ENCODE data around the gene SLC31A1.

SLC31A1 gene

DNA sequence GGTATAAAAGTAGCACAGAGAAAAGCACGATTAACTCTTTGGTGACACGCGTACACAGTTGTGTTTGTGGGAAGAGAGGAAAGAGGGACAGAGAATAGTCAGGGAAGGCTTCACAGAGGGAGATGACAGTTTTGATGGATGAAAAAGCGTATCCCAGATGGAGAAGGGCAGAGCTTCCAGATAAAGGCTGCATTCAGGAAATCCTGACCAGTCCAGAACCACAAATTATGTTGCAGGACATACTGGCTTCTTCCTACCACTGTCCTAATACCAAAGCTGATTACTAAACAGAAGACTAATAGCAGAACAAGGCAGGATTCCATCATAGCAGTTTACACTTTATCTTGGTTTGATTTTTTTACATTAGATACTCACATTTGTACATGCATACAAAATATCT is 36.1 kb upstream of the SLC31A1 start:
- H3K4me1 ChIP-seq (ENCODE audit: control insufficient read depth, low read length): peaks cover 18% of the 10 kb centered on the region
- H3K4me2 ChIP-seq (ENCODE audit: low read length): no peak overlapping the region
- no peaks in the 10 kb centered on the region; the same call in 1 of the 2 replicates for H4K20me1 ChIP-seq (ENCODE audit: control insufficient read depth, insufficient read depth, low read depth, low read length)
- no peaks in the 10 kb centered on the region; the same call in 1 of the 2 replicates for H3F3A ChIP-seq (ENCODE audit: control insufficient read depth, insufficient read depth)
- peaks cover 94% of the 10 kb centered on the region for H3K36me3 ChIP-seq (ENCODE audit: control insufficient read depth, low read length)
- no peak overlapping the region for H3K27ac ChIP-seq (ENCODE audit: low read depth, low read length)
- no peaks in the 10 kb centered on the region for H3K79me2 ChIP-seq (ENCODE audit: control insufficient read depth, low read length)
- no peaks in the 10 kb centered on the region for H3K27me3 ChIP-seq (ENCODE audit: control insufficient read depth, low read length)
- no peak overlapping the region for H3K4me3 ChIP-seq (ENCODE audit: low read length)
- TF ChIP-seq EZH2phosphoT487 (IDR thresholded peaks at IDR 0.05; ENCODE audit: borderline replicate concordance, low read length): no peak
- TF ChIP-seq, protein P1, sequence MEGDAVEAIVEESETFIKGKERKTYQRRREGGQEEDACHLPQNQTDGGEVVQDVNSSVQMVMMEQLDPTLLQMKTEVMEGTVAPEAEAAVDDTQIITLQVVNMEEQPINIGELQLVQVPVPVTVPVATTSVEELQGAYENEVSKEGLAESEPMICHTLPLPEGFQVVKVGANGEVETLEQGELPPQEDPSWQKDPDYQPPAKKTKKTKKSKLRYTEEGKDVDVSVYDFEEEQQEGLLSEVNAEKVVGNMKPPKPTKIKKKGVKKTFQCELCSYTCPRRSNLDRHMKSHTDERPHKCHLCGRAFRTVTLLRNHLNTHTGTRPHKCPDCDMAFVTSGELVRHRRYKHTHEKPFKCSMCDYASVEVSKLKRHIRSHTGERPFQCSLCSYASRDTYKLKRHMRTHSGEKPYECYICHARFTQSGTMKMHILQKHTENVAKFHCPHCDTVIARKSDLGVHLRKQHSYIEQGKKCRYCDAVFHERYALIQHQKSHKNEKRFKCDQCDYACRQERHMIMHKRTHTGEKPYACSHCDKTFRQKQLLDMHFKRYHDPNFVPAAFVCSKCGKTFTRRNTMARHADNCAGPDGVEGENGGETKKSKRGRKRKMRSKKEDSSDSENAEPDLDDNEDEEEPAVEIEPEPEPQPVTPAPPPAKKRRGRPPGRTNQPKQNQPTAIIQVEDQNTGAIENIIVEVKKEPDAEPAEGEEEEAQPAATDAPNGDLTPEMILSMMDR (IDR thresholded peaks at IDR 0.05; ENCODE audit: low read depth, low read length, poor library complexity, severe bottlenecking): no peak
- H3K9me2 ChIP-seq (replicated peaks; ENCODE audit: control insufficient read depth, low read length): no peaks in the 10 kb centered on the region
- H3K9me3 ChIP-seq (ENCODE audit: control insufficient read depth, insufficient read depth, low read length): no peaks in the 10 kb centered on the region

DNA sequence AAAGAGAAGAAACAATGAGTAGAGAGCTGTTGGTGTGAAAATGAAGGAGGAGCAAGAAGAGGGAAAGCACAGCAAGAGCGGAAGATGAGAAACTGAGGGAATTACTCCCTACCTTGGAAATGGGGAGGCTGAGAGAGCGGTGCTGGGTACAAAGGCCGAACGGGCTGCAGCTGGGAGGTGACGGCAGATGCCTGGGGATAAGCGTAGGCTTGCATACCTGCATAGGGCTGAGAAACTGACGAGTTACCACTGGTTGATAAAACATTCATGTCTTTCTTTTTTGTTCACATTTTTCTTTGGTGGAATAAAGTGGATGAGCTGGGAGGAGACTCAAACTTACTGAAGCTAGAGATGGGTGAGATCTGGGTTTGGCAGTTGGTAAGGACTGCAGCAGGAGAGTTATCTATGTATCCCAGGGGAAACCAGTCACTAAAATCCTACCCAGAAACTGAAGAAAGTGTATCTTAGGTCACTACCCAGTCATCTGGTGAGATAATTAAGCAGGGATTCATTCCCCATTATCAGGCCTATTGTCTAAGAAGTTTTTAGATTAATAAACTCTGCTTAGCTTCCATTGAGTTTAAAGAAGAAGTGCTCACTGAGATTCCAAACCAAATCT is 35.1 kb upstream of the SLC31A1 start:
- Histone ChIP-seq H3K27ac (ENCODE audit: low read depth, low read length) (no peak overlapping the region), H3K9me2 (replicated peaks; ENCODE audit: control insufficient read depth, low read length) (no peaks in the 10 kb centered on the region), H4K20me1 (ENCODE audit: control insufficient read depth, insufficient read depth, low read depth, low read length) (no peaks in the 10 kb centered on the region; the same call in 1 of the 2 replicates), H3K4me3 (ENCODE audit: low read length) (no peak overlapping the region), H3F3A (ENCODE audit: control insufficient read depth, insufficient read depth) (no peaks in the 10 kb centered on the region; the same call in 1 of the 2 replicates), H3K4me1 (ENCODE audit: control insufficient read depth, low read length) (peaks cover 17% of the 10 kb centered on the region), H3K27me3 (ENCODE audit: control insufficient read depth, low read length) (no peaks in the 10 kb centered on the region), H3K79me2 (ENCODE audit: control insufficient read depth, low read length) (no peaks in the 10 kb centered on the region), H3K9me3 (ENCODE audit: control insufficient read depth, insufficient read depth, low read length) (no peaks in the 10 kb centered on the region), H3K4me2 (ENCODE audit: low read length) (no peak overlapping the region), H3K36me3 (ENCODE audit: control insufficient read depth, low read length) (peaks cover 91% of the 10 kb centered on the region)
- TF ChIP-seq, protein P1 (IDR thresholded peaks at IDR 0.05; ENCODE audit: low read depth, low read length, poor library complexity, severe bottlenecking): no peak
- TF ChIP-seq EZH2phosphoT487 (IDR thresholded peaks at IDR 0.05; ENCODE audit: borderline replicate concordance, low read length): no peak

DNA sequence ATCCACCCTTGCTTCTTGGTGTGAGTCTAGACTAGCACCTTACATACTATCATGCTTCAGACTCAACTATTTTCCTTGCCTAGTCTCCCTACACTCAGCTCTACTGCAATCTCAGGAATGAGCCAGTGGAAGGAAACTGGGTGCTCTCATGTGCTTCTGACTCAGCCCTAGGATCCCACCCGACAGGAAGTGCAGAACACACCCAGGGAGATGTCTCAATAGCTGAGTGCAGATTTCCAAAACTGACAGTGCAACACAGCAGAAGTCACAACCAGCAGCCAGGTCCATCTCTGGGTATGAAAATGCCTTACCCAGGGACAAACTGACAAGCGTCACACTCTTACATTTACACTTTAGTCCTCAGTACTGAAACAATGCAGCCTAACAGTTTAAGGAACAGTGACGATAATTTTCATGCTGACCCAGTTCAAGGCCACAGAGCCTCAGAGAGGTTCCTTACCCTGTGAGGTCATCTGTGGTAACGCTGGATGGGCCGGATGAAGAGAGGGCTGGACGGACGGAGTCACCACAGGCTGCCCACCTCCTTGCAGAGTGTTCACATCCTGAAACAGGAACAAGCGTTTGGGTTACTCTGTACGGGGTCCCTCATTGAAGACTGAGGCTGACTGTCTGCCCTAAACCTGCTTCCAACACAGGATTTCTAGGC is 33.3 kb upstream of the SLC31A1 start:
- H4K20me1 ChIP-seq (ENCODE audit: control insufficient read depth, insufficient read depth, low read depth, low read length): no peaks in the 10 kb centered on the region; the same call in 1 of the 2 replicates
- no peaks in the 10 kb centered on the region for H3K9me2 ChIP-seq (replicated peaks; ENCODE audit: control insufficient read depth, low read length)
- no peaks in the 10 kb centered on the region for H3K9me3 ChIP-seq (ENCODE audit: control insufficient read depth, insufficient read depth, low read length)
- H3K4me1 ChIP-seq (ENCODE audit: control insufficient read depth, low read length): no peaks in the 10 kb centered on the region
- H3K4me2 ChIP-seq (ENCODE audit: low read length): no peak overlapping the region
- no peaks in the 10 kb centered on the region; the same call in 1 of the 2 replicates for H3F3A ChIP-seq (ENCODE audit: control insufficient read depth, insufficient read depth)
- H3K79me2 ChIP-seq (ENCODE audit: control insufficient read depth, low read length): no peaks in the 10 kb centered on the region
- peaks cover 88% of the 10 kb centered on the region for H3K36me3 ChIP-seq (ENCODE audit: control insufficient read depth, low read length)
- H3K27ac ChIP-seq (ENCODE audit: low read depth, low read length): no peak overlapping the region
- no peak for TF ChIP-seq EZH2phosphoT487 (IDR thresholded peaks at IDR 0.05; ENCODE audit: borderline replicate concordance, low read length)
- TF ChIP-seq, protein P1 (IDR thresholded peaks at IDR 0.05; ENCODE audit: low read depth, low read length, poor library complexity, severe bottlenecking): no peak
- H3K4me3 ChIP-seq (ENCODE audit: low read length): no peak overlapping the region
- H3K27me3 ChIP-seq (ENCODE audit: control insufficient read depth, low read length): no peaks in the 10 kb centered on the region

Data from DOHH2 (cell line).